Activated CD4-positive, alpha-beta memory T cell treated with anti-CD3 and anti-CD28 coated beads for 36 hours (primary cell): Measurements from ENCODE around the gene CCDC146. TPM values are rescaled to one million over a fixed set of nuclear protein-coding genes. Genes with fewer than 3 reads are reported as not detected.
A peak's percentile ranks its signal among the peaks of the same experiment; 100 is the strongest.
"Not testable (repeated sequence)": the region's sequence is repeated elsewhere in the genome, so short reads cannot be mapped to it uniquely, and the experiment has no call there.

Experiments used
- CTCF ChIA-PET: fragments of 350-600 bp; sonication (Branson Sonifier 250); formaldehyde crosslinking; loops from one replicate; lab custom pipeline; 2021; ENCODE audit warnings: antibody characterized with exemption, inconsistent platforms; lab: Charles Lee
- POLR2A ChIA-PET: fragments of 350-600 bp; sonication (Branson Sonifier 250); formaldehyde crosslinking; loops from one replicate; lab custom pipeline; 2021; ENCODE audit warnings: antibody characterized with exemption; lab: Charles Lee
- DNase-seq: peaks from one replicate; pipeline ENCODE4 v3.0.0-alpha.2; 2020
- H3K27ac Mint-ChIP-seq: one replicate; pipeline ENCODE4 v1.8.0; 2021; ENCODE audit warnings: mixed read lengths
- H3K27me3 Mint-ChIP-seq: one replicate; pipeline ENCODE4 v1.8.0; 2021; ENCODE audit warnings: mixed read lengths
- H3K36me3 Mint-ChIP-seq: one replicate; pipeline ENCODE4 v1.8.0; 2021; ENCODE audit warnings: mixed read lengths
- H3K4me1 Mint-ChIP-seq: one replicate; pipeline ENCODE4 v1.8.0; 2021; ENCODE audit warnings: low read depth, mixed read lengths
- H3K4me3 Mint-ChIP-seq: one replicate; pipeline ENCODE4 v1.8.0; 2021; ENCODE audit warnings: mild to moderate bottlenecking, mixed read lengths
- H3K9me3 Mint-ChIP-seq: one replicate; pipeline ENCODE4 v1.8.0; 2021; ENCODE audit warnings: mixed read lengths
- intact Hi-C: fragments of 100-400 bp; cut with micrococcal nuclease; formaldehyde crosslinking; loops from one replicate; pipeline ENCODE4 v1.15.1; 2023
- total RNA-seq, 2 experiments: library from RNA; stranded (reverse); gene quantifications; one replicate each; pipeline ENCODE4 v1.2.3, GENCODE V29; 2021

Gene CCDC146
- total RNA-seq, 2 experiments from 2014 or later, result 1.0 to 1.8 TPM

- H3K27me3 Mint-ChIP-seq, result no peaks in the 10 kb centered on the region
- ChIA-PET POLR2A (interaction anchor here (1.1 kb wide), 1 partner anchor 62 kb away, joined by 4 read pairs; no protein-coding TSS in a partner anchor), CTCF (interaction anchor here (0.9 to 2.1 kb wide), 3 partner anchors 26 to 81 kb away, joined by 3 to 11 read pairs (median 3); no protein-coding TSS in a partner anchor)
- intact Hi-C loops, result no loop called here
- H3K9me3 Mint-ChIP-seq, result no peaks in the 10 kb centered on the region
- H3K36me3 Mint-ChIP-seq, result no peaks in the 10 kb centered on the region
- H3K4me1 Mint-ChIP-seq, result peaks cover 51% of the 10 kb centered on the region
- H3K4me3 Mint-ChIP-seq, result no peak overlapping the region
- H3K27ac Mint-ChIP-seq, result no peak overlapping the region
- DNase-seq, result no peak
These were observed 206.3 kb downstream of the CCDC146 start for GRCh38 chr7:77328669-77329068.

GRCh38 chr7:77329466-77330168 lies 207.2 kb downstream of the CCDC146 start:
- intact Hi-C loops, result loop anchor here (1.0 to 2.0 kb wide), 4 partner anchors 22 to 207 kb away; partner anchors contain the start of gene CCDC146
- DNase-seq, result no peak
- CTCF ChIA-PET, result interaction anchor here (2.1 kb wide), 1 partner anchor 82 kb away, joined by 11 read pairs; no protein-coding TSS in a partner anchor
- H3K27me3 Mint-ChIP-seq, result no peaks in the 10 kb centered on the region
- H3K4me3 Mint-ChIP-seq, result no peak overlapping the region
- POLR2A ChIA-PET, result interaction anchor here (1.1 kb wide), 1 partner anchor 63 kb away, joined by 4 read pairs; no protein-coding TSS in a partner anchor
- H3K9me3 Mint-ChIP-seq, result no peaks in the 10 kb centered on the region
- H3K4me1 Mint-ChIP-seq, result peaks cover 51% of the 10 kb centered on the region
- H3K36me3 Mint-ChIP-seq, result no peaks in the 10 kb centered on the region
- peak overlapping the region; percentile 58 for H3K27ac Mint-ChIP-seq

- no peaks in the 10 kb centered on the region for H3K27me3 Mint-ChIP-seq
- ChIA-PET POLR2A (no interaction called here), CTCF (interaction anchor here (0.7 to 2.2 kb wide), 2 partner anchors 64 to 83 kb away, joined by 3 to 50 read pairs; no protein-coding TSS in a partner anchor)
- H3K4me3 Mint-ChIP-seq, result no peak overlapping the region
- intact Hi-C loops, result loop anchor here (1.0 to 2.0 kb wide), 4 partner anchors 21 to 208 kb away; partner anchors contain the start of gene CCDC146
- peak; percentile 13 for DNase-seq
- no peaks in the 10 kb centered on the region for H3K9me3 Mint-ChIP-seq
- no peaks in the 10 kb centered on the region for H3K36me3 Mint-ChIP-seq
- H3K27ac Mint-ChIP-seq, result peak overlapping the region; percentile 58
- H3K4me1 Mint-ChIP-seq, result peaks cover 51% of the 10 kb centered on the region
These were observed 207.9 kb downstream of the CCDC146 start for GRCh38 chr7:77330169-77330882.

- ChIA-PET POLR2A (interaction anchor here (1.1 kb wide), 1 partner anchor 85 kb away, joined by 3 read pairs; no protein-coding TSS in a partner anchor), CTCF (interaction anchor here (0.6 to 2.4 kb wide), 14 partner anchors 11 to 233 kb away, joined by 3 to 50 read pairs (median 4); partner anchors contain the start of genes CCDC146 and FGL2)
- Mint-ChIP-seq H3K27me3 (no peaks in the 10 kb centered on the region), H3K36me3 (no peaks in the 10 kb centered on the region), H3K4me3 (no peak overlapping the region), H3K9me3 (no peaks in the 10 kb centered on the region), H3K27ac (no peak overlapping the region), H3K4me1 (peaks cover 45% of the 10 kb centered on the region)
- intact Hi-C loops, result loop anchor here (1.0 to 2.0 kb wide), 3 partner anchors 61 to 209 kb away; partner anchors contain the start of gene CCDC146
- peak; percentile 69 for DNase-seq
These were observed 209.7 kb downstream of the CCDC146 start for GRCh38 chr7:77331938-77332695.

- H3K27ac Mint-ChIP-seq, H3K27me3 Mint-ChIP-seq, H3K9me3 Mint-ChIP-seq, DNase-seq, CTCF ChIA-PET, H3K4me3 Mint-ChIP-seq, H3K36me3 Mint-ChIP-seq, POLR2A ChIA-PET, intact Hi-C loops: not testable (repeated sequence)
- peaks cover 36% of the 10 kb centered on the region for H3K4me1 Mint-ChIP-seq
These were observed 211.6 kb downstream of the CCDC146 start for GRCh38 chr7:77334039-77334438.

- Mint-ChIP-seq H3K27me3 (no peaks in the 10 kb centered on the region), H3K36me3 (no peaks in the 10 kb centered on the region), H3K9me3 (no peaks in the 10 kb centered on the region), H3K27ac (no peak overlapping the region), H3K4me3 (no peak overlapping the region), H3K4me1 (peaks cover 22% of the 10 kb centered on the region)
- DNase-seq, result no peak
- ChIA-PET POLR2A (interaction anchor here (0.6 kb wide), 1 partner anchor 130 kb away, joined by 4 read pairs; no protein-coding TSS in a partner anchor), CTCF (interaction anchor here (1.6 kb wide), 1 partner anchor 89 kb away, joined by 3 read pairs; no protein-coding TSS in a partner anchor)
- intact Hi-C loops, result no loop called here
These were observed 213.2 kb downstream of the CCDC146 start for GRCh38 chr7:77335581-77335980.

- H3K27me3 Mint-ChIP-seq, result no peaks in the 10 kb centered on the region
- H3K9me3 Mint-ChIP-seq, result no peaks in the 10 kb centered on the region
- intact Hi-C loops, result no loop called here
- ChIA-PET CTCF (no interaction called here), POLR2A (no interaction called here)
- H3K36me3 Mint-ChIP-seq, result no peaks in the 10 kb centered on the region
- peaks cover 11% of the 10 kb centered on the region for H3K4me1 Mint-ChIP-seq
- no peak overlapping the region for H3K27ac Mint-ChIP-seq
- DNase-seq, result no peak
- H3K4me3 Mint-ChIP-seq, result no peak overlapping the region
These were observed 215.1 kb downstream of the CCDC146 start for GRCh38 chr7:77337456-77337990.

GRCh38 chr7:77338260-77338659 lies 215.8 kb downstream of the CCDC146 start:
- no peak overlapping the region for H3K4me3 Mint-ChIP-seq
- POLR2A ChIA-PET, result no interaction called here
- CTCF ChIA-PET, result no interaction called here
- DNase-seq, result no peak
- H3K27ac Mint-ChIP-seq, result no peak overlapping the region
- intact Hi-C loops, result no loop called here
- H3K4me1 Mint-ChIP-seq, result peaks cover 11% of the 10 kb centered on the region
- H3K36me3 Mint-ChIP-seq, result no peaks in the 10 kb centered on the region
- H3K27me3 Mint-ChIP-seq, result no peaks in the 10 kb centered on the region
- H3K9me3 Mint-ChIP-seq, result no peaks in the 10 kb centered on the region

- Mint-ChIP-seq H3K27me3 (no peaks in the 10 kb centered on the region), H3K9me3 (no peaks in the 10 kb centered on the region), H3K4me1 (peaks cover 11% of the 10 kb centered on the region), H3K36me3 (no peaks in the 10 kb centered on the region), H3K27ac (no peak overlapping the region), H3K4me3 (no peak overlapping the region)
- ChIA-PET CTCF (no interaction called here), POLR2A (no interaction called here)
- intact Hi-C loops, result no loop called here
- no peak for DNase-seq
These were observed 216.6 kb downstream of the CCDC146 start for GRCh38 chr7:77338883-77339629.

GRCh38 chr7:77339726-77340125 lies 217.3 kb downstream of the CCDC146 start:
- no peak overlapping the region for H3K4me3 Mint-ChIP-seq
- H3K4me1 Mint-ChIP-seq, result peaks cover 11% of the 10 kb centered on the region
- ChIA-PET POLR2A (no interaction called here), CTCF (no interaction called here)
- no peaks in the 10 kb centered on the region for H3K9me3 Mint-ChIP-seq
- no peaks in the 10 kb centered on the region for H3K27me3 Mint-ChIP-seq
- DNase-seq, result no peak
- H3K36me3 Mint-ChIP-seq, result no peaks in the 10 kb centered on the region
- H3K27ac Mint-ChIP-seq, result no peak overlapping the region
- intact Hi-C loops, result no loop called here
